GM19099 (cell line): ENCODE measurements around the gene ZCCHC24.

ENCODE experiments used
- POLR2A ChIP-seq: IDR thresholded peaks from 3 replicates; pipeline ENCODE4 v1.6.1; 2011; ENCODE audit warnings: low read depth; ENCODE audit not compliant: insufficient read length; ENCODE audit errors: extremely low read depth

The ZCCHC24 gene

GRCh38 chr10:79445161-79445976, at the start of gene ZCCHC24:
Gene ZCCHC24, minus strand, starts transcription at chr10:79445624. Its CDS starts 184 bp downstream, at chr10:79445440.
- peak; percentile 64 for TF ChIP-seq POLR2A

DNA sequence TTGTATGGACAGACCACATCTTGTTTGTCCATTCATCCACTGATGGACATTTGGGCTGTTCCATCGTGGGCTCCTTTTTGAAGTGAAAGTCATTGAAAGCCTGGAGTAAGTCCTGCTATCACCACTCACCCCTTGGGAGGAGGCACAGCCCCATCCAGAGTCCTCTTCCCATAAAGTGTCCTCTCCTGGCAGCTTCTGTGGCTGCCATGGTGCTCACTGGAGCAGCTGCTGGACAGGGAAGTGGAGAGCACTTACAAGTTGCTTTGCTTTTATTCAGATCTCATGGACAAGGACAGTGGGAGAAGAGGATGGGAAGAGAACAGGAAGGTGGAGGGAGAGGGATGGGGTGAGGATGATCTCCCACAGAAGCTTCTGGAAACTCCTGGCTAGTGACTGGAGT, 48.4 kb upstream of the ZCCHC24 start:
- no peak for TF ChIP-seq POLR2A

DNA sequence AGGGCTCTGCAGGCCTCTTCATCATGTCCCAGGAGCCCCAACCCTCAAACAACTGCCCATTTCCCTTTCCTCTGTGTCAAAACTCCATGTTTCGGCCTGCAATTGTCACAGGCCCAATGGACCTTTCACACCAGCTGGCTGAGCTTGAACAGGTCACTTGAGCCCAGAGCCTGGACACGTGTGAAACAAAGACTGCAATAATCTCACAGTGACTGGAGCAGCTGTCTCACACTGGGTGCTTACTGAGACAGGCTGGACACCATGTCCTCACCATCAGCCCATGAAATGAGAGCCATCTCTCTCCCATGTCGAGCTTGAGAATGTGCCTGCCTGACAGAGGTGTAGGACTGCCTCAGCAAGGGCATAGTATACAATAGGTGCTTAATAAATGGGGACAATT, 47.4 kb upstream of the ZCCHC24 start:
- TF ChIP-seq POLR2A = no peak

- TF ChIP-seq POLR2A = no peak
These were observed 46.8 kb upstream of the ZCCHC24 start for GRCh38 chr10:79492256-79492655.

- no peak for TF ChIP-seq POLR2A
These were observed 45.9 kb upstream of the ZCCHC24 start for GRCh38 chr10:79491143-79491835.

DNA sequence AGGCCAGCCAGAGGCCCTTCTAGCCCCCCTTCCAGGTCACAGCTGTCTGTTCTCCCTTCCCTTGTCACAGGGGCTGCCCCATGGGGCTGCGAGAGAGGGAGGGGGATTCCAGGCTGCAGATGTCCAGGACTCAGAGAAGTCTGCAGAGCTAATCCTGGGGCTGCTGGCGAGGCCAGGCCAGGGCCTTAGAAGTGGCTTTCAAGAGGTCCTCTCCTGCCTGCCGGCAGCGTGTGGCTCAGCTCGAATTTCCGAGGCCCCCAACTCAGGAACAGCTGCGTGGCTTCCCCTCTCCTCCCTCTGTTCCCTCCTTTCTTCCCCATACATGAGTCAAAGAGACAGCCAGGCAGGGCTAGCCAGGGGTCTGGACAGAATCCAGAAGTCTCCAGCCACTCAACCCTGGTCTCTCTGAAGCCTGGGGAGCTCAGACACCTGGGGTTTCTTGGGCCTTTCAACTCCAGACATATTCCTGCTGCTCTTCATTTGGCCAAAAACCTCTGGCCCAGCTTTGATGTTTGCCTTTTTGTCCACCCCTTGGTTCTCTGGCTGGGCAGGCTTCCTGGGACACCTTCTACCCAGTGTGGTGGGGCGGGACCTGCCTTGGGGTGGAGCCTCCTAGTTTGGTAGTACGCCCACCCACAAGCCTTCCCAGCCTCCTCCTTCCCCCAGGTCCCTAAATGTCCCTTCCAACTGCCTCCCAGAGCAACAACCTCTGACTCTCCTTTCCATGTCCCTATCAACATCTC, 45.1 kb upstream of the ZCCHC24 start:
- TF ChIP-seq POLR2A = no peak

DNA sequence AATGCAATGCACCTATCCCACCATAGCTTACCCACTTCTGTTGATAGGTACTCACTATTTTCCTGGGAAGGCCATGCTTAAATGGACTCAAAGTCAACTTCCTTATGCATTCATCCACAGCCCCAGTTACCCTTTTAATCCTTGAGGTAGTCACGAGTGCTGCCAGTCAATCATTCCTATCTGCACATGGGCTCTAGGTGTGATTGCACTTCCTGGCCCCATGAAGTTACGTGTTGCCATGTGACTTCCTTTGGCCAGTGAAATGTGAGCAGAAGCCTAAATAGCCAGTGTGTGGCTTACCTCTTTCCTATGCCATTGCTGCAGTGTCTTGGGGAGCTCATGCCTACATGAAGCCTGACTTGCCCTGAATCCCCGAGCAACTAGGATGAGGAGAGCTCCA, 43.4 kb upstream of the ZCCHC24 start:
- no peak for TF ChIP-seq POLR2A

DNA sequence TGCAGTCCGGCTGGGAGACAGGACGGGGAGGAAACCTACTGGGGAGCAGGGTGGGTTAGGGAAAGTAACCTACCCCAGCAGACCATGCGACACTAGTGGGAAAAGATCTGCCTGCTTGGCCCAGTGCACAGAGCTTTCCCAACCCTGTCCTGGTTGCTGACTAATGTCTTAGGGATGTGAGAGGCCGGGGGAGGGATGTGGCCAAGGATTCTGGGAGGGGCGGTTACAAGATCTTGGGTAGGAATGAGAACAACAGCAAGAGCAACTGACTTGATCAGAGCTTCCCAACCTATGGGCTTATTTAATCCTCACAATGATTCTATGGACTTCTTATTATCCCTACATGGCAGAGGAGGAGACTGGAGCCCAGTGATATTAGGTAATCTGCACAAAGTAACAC, 42.9 kb upstream of the ZCCHC24 start:
- no peak for TF ChIP-seq POLR2A

DNA sequence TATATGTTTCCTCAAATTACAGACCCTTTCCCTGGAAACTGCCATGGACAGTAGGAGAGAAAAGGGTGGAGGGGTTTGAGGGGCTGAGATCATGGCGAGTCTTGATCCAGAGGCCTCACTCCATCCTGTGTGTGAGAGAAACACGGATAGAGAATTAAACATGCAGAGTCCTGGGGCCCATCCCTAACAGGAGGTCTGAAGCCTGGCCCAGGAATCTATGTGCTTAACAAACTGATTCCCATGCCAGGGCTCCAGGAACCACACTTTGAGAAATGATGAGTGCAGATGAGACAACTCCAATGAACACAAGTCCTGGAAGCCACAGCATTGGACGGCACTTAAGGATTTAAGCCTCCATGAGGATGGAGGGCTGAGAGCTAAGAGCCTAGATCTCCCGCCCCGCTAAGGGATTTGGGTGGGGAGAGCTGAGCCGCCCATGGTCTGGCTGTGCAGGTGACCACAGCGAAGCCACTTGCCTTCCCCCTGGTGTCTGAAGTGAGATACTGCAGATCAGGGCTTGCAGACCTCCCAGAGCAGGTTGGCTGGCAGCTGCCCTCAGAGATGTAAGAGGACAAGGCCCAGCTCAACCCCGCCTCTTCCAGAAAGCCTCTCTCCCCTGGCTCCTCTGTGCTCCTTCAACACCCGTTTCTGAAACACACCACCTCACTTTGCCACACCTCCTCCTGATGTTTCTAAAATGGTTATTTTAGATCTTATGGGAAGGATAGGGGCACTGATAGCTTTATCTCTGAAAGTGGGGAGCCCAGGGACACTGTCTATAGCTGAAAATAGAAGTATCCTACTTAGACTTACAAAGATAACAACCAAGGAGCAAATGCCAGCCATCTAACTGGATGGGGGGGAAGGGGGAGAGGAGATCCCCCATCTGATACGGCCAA, 42.1 kb upstream of the ZCCHC24 start:
- no peak for TF ChIP-seq POLR2A

DNA sequence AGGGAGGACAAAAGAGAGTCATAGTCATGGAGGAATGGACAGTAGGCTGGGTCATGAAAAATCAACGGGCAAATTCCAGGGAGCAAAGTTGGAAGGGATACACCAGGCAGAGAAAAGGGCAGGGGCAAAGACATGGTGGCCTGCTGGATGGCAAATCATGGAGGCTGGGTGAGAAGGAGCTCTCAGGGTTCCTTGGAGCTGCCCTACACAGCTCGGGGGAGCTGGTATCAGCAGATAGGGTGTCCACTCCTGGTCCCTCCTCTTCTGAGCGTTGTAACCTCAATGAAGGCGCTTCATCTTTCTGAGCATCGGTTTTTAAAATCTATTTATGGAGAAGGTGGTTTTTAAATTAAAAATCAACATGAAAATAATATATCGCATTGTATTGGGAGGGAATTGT, 39.1 kb upstream of the ZCCHC24 start:
- TF ChIP-seq POLR2A = no peak

GRCh38 chr10:79483948-79484347, 38.5 kb upstream of the ZCCHC24 start:
- TF ChIP-seq POLR2A = no peak

GRCh38 chr10:79483299-79483698, 37.9 kb upstream of the ZCCHC24 start:
- no peak for TF ChIP-seq POLR2A

DNA sequence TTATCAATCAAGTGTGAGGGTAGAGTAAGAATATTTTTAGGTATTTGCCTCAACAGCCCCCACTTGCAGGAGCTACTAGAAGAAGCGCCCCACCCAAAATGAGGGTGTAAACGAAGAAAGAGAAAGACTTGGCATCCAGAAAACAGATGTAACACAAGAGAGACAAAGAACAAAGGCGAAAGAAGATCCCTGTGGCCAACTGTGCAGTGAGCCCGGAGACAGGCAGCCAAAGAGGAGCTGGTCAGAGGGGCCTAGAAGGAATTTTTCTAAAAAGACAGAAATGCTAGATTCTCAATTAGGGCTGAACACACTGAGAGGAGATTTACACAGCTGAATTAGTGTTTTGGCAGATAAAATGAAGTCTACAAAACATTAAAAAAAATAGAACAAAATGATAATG, 37.3 kb upstream of the ZCCHC24 start:
- no peak for TF ChIP-seq POLR2A

GRCh38 chr10:79482304-79482703, 36.9 kb upstream of the ZCCHC24 start:
- no peak for TF ChIP-seq POLR2A
